Activated CD8-positive, alpha-beta memory T cell treated with anti-CD3 and anti-CD28 coated beads, Interleukin-2, amount 50 U/mL, for 24 hours (primary cell): Measurements from ENCODE around the gene IZUMO3.
"Not testable (repeated sequence)": the region's sequence is repeated elsewhere in the genome, so short reads cannot be mapped to it uniquely, and the experiment has no call there.

Source experiments
- DNase-seq: peaks from one replicate; pipeline ENCODE4 v3.0.0-alpha.2; 2020; ENCODE audit errors: extremely low read depth

Gene IZUMO3

GRCh38 chr9:24545847-24546522 lies at the start of gene IZUMO3:
TSS of gene IZUMO3 (minus strand) at chr9:24545897. CDS start at chr9:24545649, 248 bp downstream.
- DNase-seq = no peak

GRCh38 chr9:24594234-24594850 lies 48.6 kb upstream of the IZUMO3 start:
- DNase-seq = no peak

- DNase-seq = no peak
Measured at GRCh38 chr9:24590432-24590831, 44.7 kb upstream of the IZUMO3 start.

GRCh38 chr9:24587883-24588282 lies 42.2 kb upstream of the IZUMO3 start:
- no peak for DNase-seq

GRCh38 chr9:24582146-24583126 lies 36.7 kb upstream of the IZUMO3 start:
- no peak for DNase-seq

- not testable (repeated sequence) for DNase-seq
Measured at GRCh38 chr9:24580005-24580404, 34.3 kb upstream of the IZUMO3 start.

GRCh38 chr9:24572406-24572805 lies 26.7 kb upstream of the IZUMO3 start:
- DNase-seq = no peak

GRCh38 chr9:24561957-24562356 lies 16.3 kb upstream of the IZUMO3 start:
- no peak for DNase-seq

GRCh38 chr9:24553183-24553552 lies 7.5 kb upstream of the IZUMO3 start:
- no peak for DNase-seq

- DNase-seq = no peak
Measured at GRCh38 chr9:24552526-24553182, 7.0 kb upstream of the IZUMO3 start.

GRCh38 chr9:24545285-24545684 lies 412 bp downstream of the IZUMO3 start:
- DNase-seq = no peak

- DNase-seq = no peak
Measured at GRCh38 chr9:24518545-24518944, 27.2 kb downstream of the IZUMO3 start.

- DNase-seq = no peak
Measured at GRCh38 chr9:24516463-24516862, 29.2 kb downstream of the IZUMO3 start.

GRCh38 chr9:24509850-24510249 lies 35.8 kb downstream of the IZUMO3 start:
- no peak for DNase-seq

- no peak for DNase-seq
Measured at GRCh38 chr9:24504521-24504920, 41.2 kb downstream of the IZUMO3 start.

GRCh38 chr9:24502206-24502937 lies 43.3 kb downstream of the IZUMO3 start:
- no peak for DNase-seq

- DNase-seq = no peak
Measured at GRCh38 chr9:24500761-24501160, 44.9 kb downstream of the IZUMO3 start.

- no peak for DNase-seq
Measured at GRCh38 chr9:24498632-24499031, 47.1 kb downstream of the IZUMO3 start.

GRCh38 chr9:24497671-24498070 lies 48.0 kb downstream of the IZUMO3 start:
- DNase-seq = no peak
